IMR-90 (cell line): ENCODE data around the gene SLITRK3. TPM values are rescaled to one million over a fixed set of nuclear protein-coding genes. Genes with fewer than 3 reads are reported as not detected.

ENCODE experiments used
- ATAC-seq: fragments of 200-7000 bp; cut with Tn5 transposase; 2 replicates; pipeline ENCODE4 v1.9.1; 2020; ENCODE audit warnings: low read depth, mild to moderate bottlenecking, moderate library complexity
- BruUV-seq: library from RNA; stranded (reverse); fragments of 400-500 nt; replicated peaks from 2 replicates; lab custom pipeline; 2021; lab: Mats Ljungman, UMichigan
- CTCF ChIA-PET: fragments of 300-600 bp; formaldehyde crosslinking; extraction: SDS; loops from one replicate; lab custom pipeline; 2021; ENCODE audit warnings: antibody characterized with exemption; lab: Yijun Ruan, JAX
- POLR2A ChIA-PET: fragments of 300-600 bp; sonication (Branson Sonifier 250); formaldehyde crosslinking; loops from one replicate; lab custom pipeline; 2022; ENCODE audit warnings: antibody characterized with exemption; ENCODE audit not compliant: unreplicated experiment; lab: Charles Lee
- DNase-seq: peaks from one replicate; pipeline ENCODE4 v3.0.0; 2013
- H2AFZ ChIP-seq: replicated peaks from 2 replicates; pipeline ENCODE3; 2013; ENCODE audit warnings: low read length, mild to moderate bottlenecking; ENCODE audit not compliant: poor library complexity
- H2AK5ac ChIP-seq: 2 replicates; pipeline ENCODE4 v1.6.1; 2013; ENCODE audit warnings: low read depth, low read length, inconsistent platforms
- H2AK9ac ChIP-seq: replicated peaks from 2 replicates; pipeline ENCODE3; 2013; ENCODE audit warnings: mild to moderate bottlenecking, low read depth, low read length, moderate library complexity; ENCODE audit not compliant: poor library complexity
- H2BK120ac ChIP-seq: 2 replicates; pipeline ENCODE4 v1.6.1; 2013; ENCODE audit warnings: low read depth, low read length, inconsistent platforms
- H2BK15ac ChIP-seq: 3 replicates; pipeline ENCODE4 v1.6.1; 2013; ENCODE audit warnings: low read depth, low read length, inconsistent platforms
- H2BK20ac ChIP-seq: 2 replicates; pipeline ENCODE4 v1.6.1; 2013; ENCODE audit warnings: low read depth, mild to moderate bottlenecking, inconsistent platforms, low read length, moderate library complexity
- H2BK5ac ChIP-seq: 2 replicates; pipeline ENCODE4 v1.6.1; 2013; ENCODE audit warnings: mild to moderate bottlenecking, low read depth, low read length, inconsistent platforms; ENCODE audit not compliant: poor library complexity, severe bottlenecking
- H3K14ac ChIP-seq: replicated peaks from 2 replicates; pipeline ENCODE4 v1.6.1; 2013; ENCODE audit warnings: low read depth, low read length, inconsistent platforms
- H3K18ac ChIP-seq: 2 replicates; pipeline ENCODE4 v1.6.1; 2013; ENCODE audit warnings: low read depth, low read length, control low read depth
- H3K23ac ChIP-seq: 2 replicates; pipeline ENCODE4 v1.6.1; 2013; ENCODE audit warnings: low read depth, low read length, inconsistent platforms
- H3K27ac ChIP-seq: 2 replicates; pipeline ENCODE4 v1.5.1; 2013; ENCODE audit warnings: mild to moderate bottlenecking, control low read depth, low read length; ENCODE audit not compliant: insufficient read depth
- H3K27me3 ChIP-seq: 2 replicates; pipeline ENCODE4 v1.6.1; 2013; ENCODE audit warnings: low read length; ENCODE audit not compliant: control insufficient read depth, insufficient read depth
- H3K36me3 ChIP-seq: 2 replicates; pipeline ENCODE4 v1.6.1; 2013; ENCODE audit warnings: low read length, mixed read lengths; ENCODE audit not compliant: control insufficient read depth, insufficient read depth
- H3K4ac ChIP-seq: 2 replicates; pipeline ENCODE4 v1.6.1; 2013; ENCODE audit warnings: low read depth, low read length, inconsistent platforms
- H3K4me1 ChIP-seq: 2 replicates; pipeline ENCODE4 v1.6.1; 2013; ENCODE audit warnings: low read length, mixed read lengths; ENCODE audit not compliant: control insufficient read depth, insufficient read depth
- H3K4me2 ChIP-seq: 2 replicates; pipeline ENCODE4 v1.6.1; 2013; ENCODE audit warnings: low read depth, mild to moderate bottlenecking, control low read depth, low read length, moderate library complexity
- H3K4me3 ChIP-seq: 2 replicates; pipeline ENCODE4 v1.5.1; 2013; ENCODE audit warnings: low read depth, mild to moderate bottlenecking, control low read depth, low read length, moderate library complexity; ENCODE audit not compliant: insufficient read depth
- H3K56ac ChIP-seq: 2 replicates; pipeline ENCODE4 v1.6.1; 2013; ENCODE audit warnings: low read length, inconsistent platforms; ENCODE audit not compliant: insufficient read depth; ENCODE audit errors: extremely low read depth
- H3K79me1 ChIP-seq, 2 experiments: 2 replicates each; pipeline ENCODE4 v1.6.1; 2013; ENCODE audit warnings: low read length in 2 of 2, inconsistent platforms in 1 of 2, low read depth in 1 of 2
- H3K9ac ChIP-seq: 2 replicates; pipeline ENCODE4 v1.6.1; 2013; ENCODE audit warnings: low read depth, low read length, control low read depth
- H3K9me1 ChIP-seq: 2 replicates; pipeline ENCODE4 v1.6.1; 2013; ENCODE audit warnings: low read length, inconsistent platforms; ENCODE audit not compliant: insufficient read depth
- H3K9me3 ChIP-seq: 2 replicates; pipeline ENCODE4 v1.6.1; 2013; ENCODE audit warnings: low read length; ENCODE audit not compliant: control insufficient read depth, insufficient read depth
- H4K20me1 ChIP-seq: 2 replicates; pipeline ENCODE4 v1.6.1; 2013; ENCODE audit warnings: low read length, inconsistent platforms; ENCODE audit not compliant: insufficient read depth
- H4K5ac ChIP-seq: 2 replicates; pipeline ENCODE4 v1.6.1; 2013; ENCODE audit warnings: mild to moderate bottlenecking, low read depth, low read length, control low read depth
- H4K8ac ChIP-seq, 2 experiments: 2 replicates each; pipeline ENCODE4 v1.6.1; 2013; ENCODE audit warnings: low read depth in 2 of 2, low read length in 2 of 2, control low read depth in 1 of 2, inconsistent platforms in 1 of 2
- H4K91ac ChIP-seq: 2 replicates; pipeline ENCODE4 v1.6.1; 2013; ENCODE audit warnings: low read depth, low read length, inconsistent platforms; ENCODE audit not compliant: insufficient read depth
- BHLHE40 ChIP-seq: fragments of 150-350 bp; IDR thresholded peaks from 2 replicates; pipeline ENCODE4 v1.6.1; 2016; ENCODE audit warnings: mild to moderate bottlenecking, low read depth, low read length
- CEBPB ChIP-seq: IDR thresholded peaks from 2 replicates; pipeline ENCODE4 v1.6.1; 2012; ENCODE audit warnings: low read depth, low read length, improper control_type of control experiment
- CHD1 ChIP-seq: IDR thresholded peaks from 2 replicates; pipeline ENCODE4 v1.6.1; 2012; ENCODE audit warnings: low read depth, low read length, improper control_type of control experiment
- FOS ChIP-seq: fragments of 150-350 bp; IDR thresholded peaks from 2 replicates; pipeline ENCODE4 v1.6.1; 2016; ENCODE audit warnings: low read depth, low read length
- MAFK ChIP-seq: IDR thresholded peaks from 2 replicates; pipeline ENCODE4 v1.6.1; 2012; ENCODE audit warnings: low read depth, low read length, improper control_type of control experiment
- MAZ ChIP-seq: IDR thresholded peaks from 2 replicates; pipeline ENCODE4 v1.6.1; 2012; ENCODE audit warnings: low read depth, mild to moderate bottlenecking, low read length, improper control_type of control experiment, moderate library complexity, borderline replicate concordance
- MXI1 ChIP-seq: IDR thresholded peaks from 2 replicates; pipeline ENCODE4 v1.6.1; 2012; ENCODE audit warnings: low read depth, mild to moderate bottlenecking, low read length, moderate library complexity, borderline replicate concordance
- NFE2L2 ChIP-seq: fragments of 150-350 bp; IDR thresholded peaks from 2 replicates; pipeline ENCODE4 v1.6.1; 2016; ENCODE audit warnings: low read depth, mild to moderate bottlenecking, low read length
- RAD21 ChIP-seq: IDR thresholded peaks from 2 replicates; pipeline ENCODE4 v1.6.1; 2012; ENCODE audit warnings: low read length, improper control_type of control experiment
- RCOR1 ChIP-seq: IDR thresholded peaks from 2 replicates; pipeline ENCODE4 v1.6.1; 2012; ENCODE audit warnings: mild to moderate bottlenecking, low read length, improper control_type of control experiment; ENCODE audit not compliant: insufficient replicate concordance
- RFX5 ChIP-seq: IDR thresholded peaks from 2 replicates; pipeline ENCODE4 v1.8.0; 2012; ENCODE audit warnings: low read depth, mild to moderate bottlenecking, low read length, moderate library complexity
- SMC3 ChIP-seq: fragments of 150-350 bp; IDR thresholded peaks from 2 replicates; pipeline ENCODE4 v1.6.1; 2016; ENCODE audit warnings: low read depth, mild to moderate bottlenecking, antibody characterized with exemption, low read length, moderate library complexity
- WGBS, 2 experiments: methylation state at CpG; one replicate each; pipeline versions ENCODE4 v1.1.5 to v1.1.7; 2013; ENCODE audit warnings: missing lambda C conversion rate in 2 of 2; ENCODE audit not compliant: insufficient read length in 1 of 2; ENCODE audit errors: extremely low coverage in 2 of 2; 5-methylcytosine and 5-hydroxymethylcytosine counted together
- dilution Hi-C: fragments of 300-500 bp; cut with HindIII; formaldehyde crosslinking; loops from one replicate; pipeline ENCODE4 v1.14.3; 2018; ENCODE audit warnings: low sequenced_read_pairs; ENCODE audit not compliant: unreplicated experiment
- in situ Hi-C: fragments of 300-500 bp; cut with MboI; formaldehyde crosslinking; loops from 3 replicates; pipeline ENCODE4 v1.14.3; 2019; ENCODE audit warnings: low sequenced_read_pairs, inconsistent platforms, mixed read lengths
- intact Hi-C: fragments of 100-400 bp; cut with micrococcal nuclease; formaldehyde crosslinking; loops from 2 replicates; pipeline ENCODE4 v1.10.0; 2022
- polyA plus RNA-seq, 3 experiments: library from polyadenylated mRNA; depleted of rRNA; stranded (reverse); fragments of >200 nt; gene quantifications; 2 replicates each; pipeline ENCODE4 v1.2.3, GENCODE V29; 2012; ENCODE audit warnings: low replicate concordance in 1 of 3
- total RNA-seq: library from RNA; depleted of rRNA; stranded (reverse); fragments of >200 nt; gene quantifications from 2 replicates; pipeline ENCODE4 v1.2.3, GENCODE V29; 2012
- TF ChIP-seq, protein P1 (sequence below): fragments of 150-350 bp; IDR thresholded peaks from 2 replicates; pipeline ENCODE4 v1.6.1; 2016; ENCODE audit warnings: low read depth, mild to moderate bottlenecking, low read length, moderate library complexity, borderline replicate concordance
- TF ChIP-seq, protein P2 (sequence below): conservative IDR thresholded peaks from 2 replicates; pipeline ENCODE4 v1.5.1; 2012; ENCODE audit warnings: mild to moderate bottlenecking, low read depth, low read length, improper control_type of control experiment
- TF ChIP-seq, protein P3 (sequence below): fragments of 150-350 bp; IDR thresholded peaks from 2 replicates; pipeline ENCODE4 v1.6.1; 2017; ENCODE audit warnings: mild to moderate bottlenecking, antibody characterized with exemption, low read length, low read depth

The SLITRK3 gene
- total and polyA plus RNA-seq, 2 of the 4 experiments (the other 2 are of a cell fraction) = not detected

DNA sequence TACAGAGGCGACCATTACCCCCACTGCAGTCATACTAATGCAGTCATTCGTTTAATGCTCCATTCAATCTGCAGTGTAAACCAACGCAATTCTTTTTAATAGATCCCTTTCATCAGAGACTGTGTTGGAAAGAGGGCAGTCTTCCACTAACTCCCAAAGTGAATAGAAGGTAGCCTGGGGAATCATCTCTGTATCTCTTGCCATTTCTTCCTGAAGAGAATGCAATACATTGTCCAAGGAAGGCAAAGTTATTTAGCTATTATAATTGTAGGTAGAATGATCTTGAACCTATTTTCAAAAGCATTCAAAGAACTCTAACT is 1.3 kb upstream of the SLITRK3 start:
- no peak overlapping the region for H3K14ac ChIP-seq
- no peaks in the 10 kb centered on the region for H3K9me1 ChIP-seq
- peaks cover 34% of the 10 kb centered on the region for H3K27me3 ChIP-seq
- no peak overlapping the region for H3K18ac ChIP-seq
- intact Hi-C loops (no loop called here), in situ Hi-C loops (no loop called here), dilution Hi-C loops (no loop called here)
- TF ChIP-seq, protein P1, sequence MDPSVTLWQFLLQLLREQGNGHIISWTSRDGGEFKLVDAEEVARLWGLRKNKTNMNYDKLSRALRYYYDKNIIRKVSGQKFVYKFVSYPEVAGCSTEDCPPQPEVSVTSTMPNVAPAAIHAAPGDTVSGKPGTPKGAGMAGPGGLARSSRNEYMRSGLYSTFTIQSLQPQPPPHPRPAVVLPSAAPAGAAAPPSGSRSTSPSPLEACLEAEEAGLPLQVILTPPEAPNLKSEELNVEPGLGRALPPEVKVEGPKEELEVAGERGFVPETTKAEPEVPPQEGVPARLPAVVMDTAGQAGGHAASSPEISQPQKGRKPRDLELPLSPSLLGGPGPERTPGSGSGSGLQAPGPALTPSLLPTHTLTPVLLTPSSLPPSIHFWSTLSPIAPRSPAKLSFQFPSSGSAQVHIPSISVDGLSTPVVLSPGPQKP = no peak
- TF ChIP-seq CEBPB (no peak), MXI1 (no peak), RCOR1 (no peak), BHLHE40 (no peak), SMC3 (no peak), MAFK (no peak), RAD21 (no peak), CHD1 (no peak), MAZ (no peak), RFX5 (no peak), FOS (no peak), NFE2L2 (no peak)
- TF ChIP-seq, protein P2, sequence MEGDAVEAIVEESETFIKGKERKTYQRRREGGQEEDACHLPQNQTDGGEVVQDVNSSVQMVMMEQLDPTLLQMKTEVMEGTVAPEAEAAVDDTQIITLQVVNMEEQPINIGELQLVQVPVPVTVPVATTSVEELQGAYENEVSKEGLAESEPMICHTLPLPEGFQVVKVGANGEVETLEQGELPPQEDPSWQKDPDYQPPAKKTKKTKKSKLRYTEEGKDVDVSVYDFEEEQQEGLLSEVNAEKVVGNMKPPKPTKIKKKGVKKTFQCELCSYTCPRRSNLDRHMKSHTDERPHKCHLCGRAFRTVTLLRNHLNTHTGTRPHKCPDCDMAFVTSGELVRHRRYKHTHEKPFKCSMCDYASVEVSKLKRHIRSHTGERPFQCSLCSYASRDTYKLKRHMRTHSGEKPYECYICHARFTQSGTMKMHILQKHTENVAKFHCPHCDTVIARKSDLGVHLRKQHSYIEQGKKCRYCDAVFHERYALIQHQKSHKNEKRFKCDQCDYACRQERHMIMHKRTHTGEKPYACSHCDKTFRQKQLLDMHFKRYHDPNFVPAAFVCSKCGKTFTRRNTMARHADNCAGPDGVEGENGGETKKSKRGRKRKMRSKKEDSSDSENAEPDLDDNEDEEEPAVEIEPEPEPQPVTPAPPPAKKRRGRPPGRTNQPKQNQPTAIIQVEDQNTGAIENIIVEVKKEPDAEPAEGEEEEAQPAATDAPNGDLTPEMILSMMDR = no peak
- TF ChIP-seq, protein P3, sequence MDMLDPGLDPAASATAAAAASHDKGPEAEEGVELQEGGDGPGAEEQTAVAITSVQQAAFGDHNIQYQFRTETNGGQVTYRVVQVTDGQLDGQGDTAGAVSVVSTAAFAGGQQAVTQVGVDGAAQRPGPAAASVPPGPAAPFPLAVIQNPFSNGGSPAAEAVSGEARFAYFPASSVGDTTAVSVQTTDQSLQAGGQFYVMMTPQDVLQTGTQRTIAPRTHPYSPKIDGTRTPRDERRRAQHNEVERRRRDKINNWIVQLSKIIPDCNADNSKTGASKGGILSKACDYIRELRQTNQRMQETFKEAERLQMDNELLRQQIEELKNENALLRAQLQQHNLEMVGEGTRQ = no peak
- H3K79me1 ChIP-seq = no peaks in the 10 kb centered on the region
- no peak overlapping the region for H2BK5ac ChIP-seq
- ChIA-PET POLR2A (no interaction called here), CTCF (no interaction called here)
- H2AK5ac ChIP-seq = no peak overlapping the region
- no peak overlapping the region for H2BK20ac ChIP-seq
- H3K56ac ChIP-seq = no peak overlapping the region
- no peaks in the 10 kb centered on the region for H3K4me1 ChIP-seq
- WGBS, 2 experiments = no CpG with 5 or more reads among the region's 3 CpGs
- H3K27ac ChIP-seq = no peak overlapping the region
- H2BK15ac ChIP-seq = no peak overlapping the region
- BruUV-seq = no TSS peak
- ATAC-seq (no peak), DNase-seq (no peak)
- no peaks in the 10 kb centered on the region for H4K20me1 ChIP-seq
- H3K4ac ChIP-seq = no peak overlapping the region
- H4K91ac ChIP-seq = no peak overlapping the region
- H4K5ac ChIP-seq = no peak overlapping the region
- no peak overlapping the region for H2BK120ac ChIP-seq
- no peaks in the 10 kb centered on the region for H3K36me3 ChIP-seq
- no peak overlapping the region for H3K9ac ChIP-seq
- H3K9me3 ChIP-seq = peaks cover 3% of the 10 kb centered on the region
- no peak overlapping the region for H3K4me3 ChIP-seq
- H3K4me2 ChIP-seq = no peak overlapping the region
- no peak overlapping the region for H3K23ac ChIP-seq
- H2AK9ac ChIP-seq = no peak overlapping the region
- H4K8ac ChIP-seq = no peak overlapping the region
- no peak overlapping the region for H2AFZ ChIP-seq
